GM20000 (cell line): Measurements from ENCODE around the gene NCS1.

Experiments used
- DNase-seq: peaks from one replicate; pipeline ENCODE4 v3.0.0; 2012; ENCODE audit warnings: low spot score
- CTCF ChIP-seq: IDR thresholded peaks from 2 replicates; pipeline ENCODE4 v1.5.1; 2012; ENCODE audit warnings: mild to moderate bottlenecking, control low read depth; ENCODE audit errors: extremely low read depth, missing control alignments

NCS1 gene

GRCh38 chr9:130172161-130172857, at the start of gene NCS1:
NCS1 (plus strand) TSS chr9:130172404; CDS start chr9:130172664, 260 bp downstream.
- DNase-seq: peak; percentile 85
- TF ChIP-seq CTCF: no peak

GRCh38 chr9:130122456-130122855, 49.7 kb upstream of the NCS1 start:
- no peak for DNase-seq
- no peak for TF ChIP-seq CTCF

- DNase-seq: no peak
- TF ChIP-seq CTCF: no peak
Observed at GRCh38 chr9:130124085-130124860, 47.9 kb upstream of the NCS1 start.

- TF ChIP-seq CTCF: no peak
- no peak for DNase-seq
Observed at GRCh38 chr9:130126721-130127433, 45.3 kb upstream of the NCS1 start.

GRCh38 chr9:130128251-130128650, 44.0 kb upstream of the NCS1 start:
- DNase-seq: peak; percentile 40
- TF ChIP-seq CTCF: no peak

GRCh38 chr9:130128733-130129431, 43.3 kb upstream of the NCS1 start:
- no peak for TF ChIP-seq CTCF
- peak; percentile 73 for DNase-seq
